Heart left ventricle (tissue), 16 donors: ENCODE data around the gene RUNX2. TPM values are rescaled to one million over a fixed set of nuclear protein-coding genes. Genes with fewer than 3 reads are reported as not detected.

Experiments
- ATAC-seq, 4 donors: fragments of 200-7000 bp; cut with Tn5 transposase; one replicate each; pipeline ENCODE4 v1.9.1; 2020 to 2022; ENCODE audit warnings: moderate library complexity in 4 of 4, mild to moderate bottlenecking in 3 of 4, moderate number of reproducible peaks in 1 of 4
- DNase-seq, 5 donors: peaks; one replicate each; pipeline ENCODE4 v3.0.0-alpha.2; 2020
- H3K27ac ChIP-seq, 12 donors: fragments of 200-600 bp; sonication (generic) in 4 of 12; one replicate each; pipeline versions ENCODE4 v1.5.0 to v1.8.0; 2016 to 2022; ENCODE audit warnings: mild to moderate bottlenecking in 2 of 12
- H3K27me3 ChIP-seq, 9 donors: fragments of 200-600 bp; sonication (generic) in 2 of 9; one replicate each; pipeline versions ENCODE4 v1.5.1 to v1.8.0; 2016 to 2022; ENCODE audit warnings: mild to moderate bottlenecking in 3 of 9
- H3K36me3 ChIP-seq, 9 donors: fragments of 200-600 bp; sonication (generic) in 2 of 9; one replicate each; pipeline versions ENCODE4 v1.5.0 to v1.8.0; 2018 to 2022; ENCODE audit warnings: mild to moderate bottlenecking in 2 of 9
- H3K4me1 ChIP-seq, 12 donors: fragments of 200-600 bp; sonication (generic) in 4 of 12; one replicate each; pipeline versions ENCODE4 v1.5.0 to v1.8.0; 2016 to 2022; ENCODE audit warnings: mild to moderate bottlenecking in 3 of 12
- H3K4me3 ChIP-seq, 12 donors: fragments of 200-600 bp; sonication (generic) in 4 of 12; one replicate each; pipeline versions ENCODE4 v1.5.0 to v1.8.0; 2017 to 2022; ENCODE audit warnings: mild to moderate bottlenecking in 9 of 12, moderate library complexity in 4 of 12
- H3K9me3 ChIP-seq, 12 donors: fragments of 200-600 bp; sonication (generic) in 4 of 12; one replicate each; pipeline versions ENCODE4 v1.5.0 to v1.8.0; 2016 to 2022; ENCODE audit warnings: mild to moderate bottlenecking in 1 of 12
- POLR2A ChIP-seq, 2 donors: fragments of 450-650 bp; IDR thresholded peaks; one replicate each; pipeline ENCODE4 v1.6.1; 2017; ENCODE audit warnings: antibody characterized with exemption in 2 of 2, mild to moderate bottlenecking in 2 of 2, moderate library complexity in 2 of 2
- WGBS, 4 donors: extraction: QIAGEN DNeasy Blood & Tissue Kit in 2 of 4; methylation state at CpG; one replicate each; pipeline versions ENCODE4 v1.1.5 to v1.1.7; 2013 to 2018; 5-methylcytosine and 5-hydroxymethylcytosine counted together
- intact Hi-C, 10 donors: fragments of 100-400 bp; cut with DNase I; formaldehyde crosslinking; loops; one replicate each; pipeline versions ENCODE4 v1.11.1 to v1.14.2; 2022
- polyA plus RNA-seq, 2 donors: library from polyadenylated mRNA; stranded (reverse); fragments of 200-250 nt; gene quantifications; one replicate each; pipeline ENCODE4 v1.2.3, GENCODE V29; 2013
- total RNA-seq, 9 donors: library from RNA; depleted of rRNA in 2 of 9; stranded (reverse); fragments of >200 nt in 2 of 9; fragmentation: NEBNext Ultra II Directional in 3 of 9; extraction: Animal tissue kit (Norgen Biotek cat#: 25700) in 3 of 9; gene quantifications; one replicate each; pipeline versions ENCODE4 v1.1.0 to v1.2.4, GENCODE V29; 2016 to 2023
- TF ChIP-seq, protein P1 (sequence below), 12 donors: fragments of 200-600 bp; sonication (generic) in 4 of 12; IDR thresholded peaks; one replicate each; pipeline versions ENCODE4 v1.5.0 to v1.8.0; 2018 to 2022; ENCODE audit warnings: antibody characterized with exemption in 12 of 12, mild to moderate bottlenecking in 5 of 12
- donor health status: ischemic (EF 13 %, LVEDD 7.1; RV severe dilation, severe dysfunction).
- donor health status: healthy with polysubstance abuse.
- donor health status: DM: no; HTN: yes; CAD: no.
- donor health status: DM: no; HTN: no; CAD: no.
- donor health status: ischemic (EF 25% LVEDD 6.9; RV normal size, moderate dysfunction).
- donor health status: ischemic (EF 25% LVEDD 5.7; RV mildly dilated, moderate dysfunction).
- donor health status: healthy.
- donor health status: DM: yes; HTN: yes; CAD: no.
- donor health status: ischemic (EF 35%, LVEDD 5.7; RV mildly dilated, moderate dysfunction).
- donor health status: nonischemic (EF 11% LVEDD 7.7; RV severe dilation, severe dysfunction).
- donor health status: DM: yes; HTN: yes; CAD: no.
- donor health status: PGD.
- donor health status: ischemic (EF 29% LVEDD 5.4; RV normal size, mild dysfunction).
- donor health status: nonischemic (EF 23%, LVEDD 6.1; RV moderate dilation, normal function).

The RUNX2 gene
- total and polyA plus RNA-seq, 11 donors = 0.37 to 3.1 (median 2.0) TPM

DNA sequence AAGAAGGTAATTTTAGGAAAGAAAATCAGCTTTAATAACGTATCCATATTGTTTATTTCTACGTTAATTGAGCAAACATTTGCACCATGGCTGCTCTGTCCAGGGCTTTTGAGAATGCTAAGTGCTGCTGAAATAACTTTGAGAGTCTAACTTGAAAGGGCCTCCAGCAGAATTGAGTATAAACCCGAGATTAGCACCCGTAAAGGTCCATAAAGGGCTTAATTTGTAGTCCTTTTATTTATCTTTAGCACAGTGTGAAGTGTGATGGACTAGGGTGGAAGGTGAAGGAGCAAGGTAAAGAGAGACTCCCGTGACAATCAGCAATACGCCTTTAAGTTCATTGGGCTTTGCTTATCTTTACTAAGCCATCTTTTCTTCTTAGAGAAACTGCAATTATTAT lies 127.3 kb downstream of the RUNX2 start:
- intact Hi-C loops = no loop called here
- Histone ChIP-seq H3K4me1 (peaks cover 0 to 11% (median 0%) of the 10 kb centered on the region in 12 donors), H3K36me3 (no peaks in the 10 kb centered on the region), H3K27ac (no peak overlapping the region), H3K4me3 (no peak overlapping the region), H3K9me3 (no peaks in the 10 kb centered on the region), H3K27me3 (no peaks in the 10 kb centered on the region)
- DNase-seq (no peak), ATAC-seq (no peak)
- 86 to 89% (median 87%) methylated on average over 6 of the region's 6 CpGs for WGBS, 4 donors
- no peak for TF ChIP-seq POLR2A (IDR thresholded peaks at IDR 0.05)
- TF ChIP-seq, protein P1, sequence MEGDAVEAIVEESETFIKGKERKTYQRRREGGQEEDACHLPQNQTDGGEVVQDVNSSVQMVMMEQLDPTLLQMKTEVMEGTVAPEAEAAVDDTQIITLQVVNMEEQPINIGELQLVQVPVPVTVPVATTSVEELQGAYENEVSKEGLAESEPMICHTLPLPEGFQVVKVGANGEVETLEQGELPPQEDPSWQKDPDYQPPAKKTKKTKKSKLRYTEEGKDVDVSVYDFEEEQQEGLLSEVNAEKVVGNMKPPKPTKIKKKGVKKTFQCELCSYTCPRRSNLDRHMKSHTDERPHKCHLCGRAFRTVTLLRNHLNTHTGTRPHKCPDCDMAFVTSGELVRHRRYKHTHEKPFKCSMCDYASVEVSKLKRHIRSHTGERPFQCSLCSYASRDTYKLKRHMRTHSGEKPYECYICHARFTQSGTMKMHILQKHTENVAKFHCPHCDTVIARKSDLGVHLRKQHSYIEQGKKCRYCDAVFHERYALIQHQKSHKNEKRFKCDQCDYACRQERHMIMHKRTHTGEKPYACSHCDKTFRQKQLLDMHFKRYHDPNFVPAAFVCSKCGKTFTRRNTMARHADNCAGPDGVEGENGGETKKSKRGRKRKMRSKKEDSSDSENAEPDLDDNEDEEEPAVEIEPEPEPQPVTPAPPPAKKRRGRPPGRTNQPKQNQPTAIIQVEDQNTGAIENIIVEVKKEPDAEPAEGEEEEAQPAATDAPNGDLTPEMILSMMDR (IDR thresholded peaks at IDR 0.05) = no peak

DNA sequence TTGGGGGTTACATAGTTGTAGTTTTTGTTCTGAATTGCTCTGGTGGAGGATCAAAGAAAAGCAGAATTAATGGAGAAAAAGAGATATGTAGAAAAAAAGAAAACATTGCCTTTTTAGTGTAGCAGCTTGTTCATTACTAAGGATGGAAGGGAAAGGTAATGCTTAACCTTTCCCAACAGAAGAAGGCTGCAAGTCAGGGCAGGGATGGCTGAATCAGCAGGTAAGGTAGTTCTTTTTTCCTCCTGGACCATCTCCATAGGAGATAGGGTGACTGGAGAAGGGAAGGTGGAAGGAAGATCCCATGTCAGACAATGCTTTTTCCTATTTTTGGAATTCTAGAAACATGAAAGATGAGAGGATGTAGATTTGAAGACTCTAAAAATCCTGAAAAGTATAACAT lies 129.0 kb downstream of the RUNX2 start:
- ATAC-seq = no peak
- no peak overlapping the region for H3K4me3 ChIP-seq
- H3K36me3 ChIP-seq = no peaks in the 10 kb centered on the region
- no peak overlapping the region for H3K27ac ChIP-seq
- no peak for DNase-seq
- H3K9me3 ChIP-seq = no peaks in the 10 kb centered on the region
- intact Hi-C loops = no loop called here
- peaks cover 0 to 21% (median 0%) of the 10 kb centered on the region in 12 donors for H3K4me1 ChIP-seq
- H3K27me3 ChIP-seq = no peaks in the 10 kb centered on the region
- TF ChIP-seq, protein P1 (IDR thresholded peaks at IDR 0.05) = no peak
- no peak for TF ChIP-seq POLR2A (IDR thresholded peaks at IDR 0.05)

DNA sequence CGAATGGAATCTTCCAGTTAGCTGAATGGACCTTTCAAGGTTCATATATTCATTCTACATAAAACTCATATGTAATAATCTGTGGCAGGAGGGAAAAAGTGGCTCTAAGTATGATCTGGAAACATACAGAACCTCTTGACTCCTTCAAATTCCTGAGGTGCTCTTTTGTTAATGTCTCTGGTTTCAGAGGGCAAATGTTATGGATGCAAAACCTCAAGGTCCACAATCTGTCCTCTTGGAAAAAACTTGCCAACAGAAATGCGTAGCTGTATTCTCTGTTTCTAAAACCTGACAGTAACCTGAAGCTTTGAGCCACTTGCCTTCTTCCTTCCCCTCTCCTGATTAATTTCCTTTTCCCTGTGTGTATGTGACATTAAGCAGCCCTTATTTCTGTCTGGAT lies 130.5 kb downstream of the RUNX2 start:
- 82 to 90% (median 86%) methylated on average over 2 of the region's 2 CpGs for WGBS, 4 donors
- ATAC-seq (no peak), DNase-seq (no peak)
- intact Hi-C loops = no loop called here
- Histone ChIP-seq H3K27me3 (no peaks in the 10 kb centered on the region), H3K36me3 (no peaks in the 10 kb centered on the region), H3K4me3 (no peak overlapping the region), H3K27ac (no peak overlapping the region), H3K4me1 (peaks cover 0 to 20% (median 0%) of the 10 kb centered on the region in 12 donors), H3K9me3 (no peaks in the 10 kb centered on the region)
- TF ChIP-seq, protein P1 (IDR thresholded peaks at IDR 0.05) = no peak
- TF ChIP-seq POLR2A (IDR thresholded peaks at IDR 0.05) = no peak

DNA sequence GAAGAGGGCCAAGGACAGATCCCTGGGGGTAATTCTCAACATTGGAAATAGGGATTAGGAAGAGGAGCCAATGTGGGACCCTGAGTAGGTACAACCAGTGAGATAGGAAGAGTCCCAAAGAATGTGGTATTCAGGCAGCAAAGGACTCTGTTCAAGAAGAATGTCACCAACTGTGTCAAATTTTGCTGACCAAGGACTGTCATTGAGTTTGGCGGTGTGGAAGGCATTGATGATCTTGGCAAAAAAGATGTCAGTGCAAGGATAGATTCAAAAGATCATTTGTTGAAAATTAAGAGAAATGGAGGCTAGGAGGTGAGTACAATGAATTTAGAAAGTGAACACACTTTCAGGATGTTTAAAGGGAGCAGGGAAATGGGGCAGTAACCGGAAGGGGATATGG lies 132.0 kb downstream of the RUNX2 start:
- DNase-seq (no peak), ATAC-seq (no peak)
- WGBS, 4 donors = 94 to 98% (median 97%) methylated on average over 2 of the region's 2 CpGs
- Histone ChIP-seq H3K36me3 (no peaks in the 10 kb centered on the region), H3K27me3 (no peaks in the 10 kb centered on the region), H3K9me3 (no peaks in the 10 kb centered on the region), H3K27ac (no peak overlapping the region), H3K4me1 (peaks cover 0 to 10% (median 0%) of the 10 kb centered on the region in 12 donors), H3K4me3 (no peak overlapping the region)
- intact Hi-C loops = no loop called here
- TF ChIP-seq, protein P1 (IDR thresholded peaks at IDR 0.05) = no peak
- no peak for TF ChIP-seq POLR2A (IDR thresholded peaks at IDR 0.05)
